HEK293 (cell line): ENCODE results near the gene ADIRF.

ENCODE experiments used
- CTCF ChIP-seq: fragments of 450-650 bp; formaldehyde crosslinking; IDR thresholded peaks from 2 replicates; pipeline ENCODE4 v1.5.1; 2016; ENCODE audit warnings: missing biosample characterization, missing genetic modification characterization
- INSM2 ChIP-seq: fragments of 450-650 bp; formaldehyde crosslinking; IDR thresholded peaks from 2 replicates; pipeline ENCODE4 v1.5.1; 2016; ENCODE audit warnings: missing biosample characterization, missing genetic modification characterization
- OSR2 ChIP-seq: fragments of 450-650 bp; formaldehyde crosslinking; IDR thresholded peaks from 2 replicates; pipeline ENCODE4 v1.5.1; 2016; ENCODE audit warnings: missing biosample characterization, missing genetic modification characterization
- YY1 ChIP-seq: fragments of 450-650 bp; formaldehyde crosslinking; IDR thresholded peaks from 2 replicates; pipeline ENCODE4 v1.5.1; 2018; ENCODE audit warnings: missing biosample characterization, missing genetic modification characterization
- ZBTB1 ChIP-seq: fragments of 450-650 bp; formaldehyde crosslinking; IDR thresholded peaks from 2 replicates; pipeline ENCODE4 v1.5.1; 2016; ENCODE audit warnings: missing biosample characterization, missing genetic modification characterization
- ZBTB11 ChIP-seq: fragments of 450-650 bp; formaldehyde crosslinking; conservative IDR thresholded peaks from 2 replicates; pipeline ENCODE4 v1.5.1; 2016; ENCODE audit warnings: low read depth, missing biosample characterization, missing genetic modification characterization
- ZNF10 ChIP-seq: fragments of 450-650 bp; formaldehyde crosslinking; IDR thresholded peaks from 2 replicates; pipeline ENCODE4 v1.5.1; 2017; ENCODE audit warnings: missing biosample characterization, missing genetic modification characterization
- ZNF18 ChIP-seq: fragments of 450-650 bp; formaldehyde crosslinking; IDR thresholded peaks from 2 replicates; pipeline ENCODE4 v1.5.1; 2016; ENCODE audit warnings: missing biosample characterization, missing genetic modification characterization
- ZNF24 ChIP-seq: fragments of 450-650 bp; formaldehyde crosslinking; IDR thresholded peaks from 2 replicates; pipeline ENCODE4 v1.5.1; 2016; ENCODE audit warnings: missing biosample characterization, missing genetic modification characterization
- ZNF280C ChIP-seq: fragments of 450-650 bp; formaldehyde crosslinking; IDR thresholded peaks from 2 replicates; pipeline ENCODE4 v1.5.1; 2016; ENCODE audit warnings: missing biosample characterization, missing genetic modification characterization
- ZNF560 ChIP-seq: fragments of 450-650 bp; formaldehyde crosslinking; IDR thresholded peaks from 2 replicates; pipeline ENCODE4 v1.5.1; 2017; ENCODE audit warnings: missing biosample characterization, missing genetic modification characterization, borderline replicate concordance
- ZNF692 ChIP-seq: fragments of 450-650 bp; formaldehyde crosslinking; IDR thresholded peaks from 2 replicates; pipeline ENCODE4 v1.5.1; 2016; ENCODE audit warnings: missing biosample characterization, missing genetic modification characterization
- ZNF704 ChIP-seq: fragments of 450-650 bp; formaldehyde crosslinking; IDR thresholded peaks from 2 replicates; pipeline ENCODE4 v1.5.1; 2016; ENCODE audit warnings: missing biosample characterization, missing genetic modification characterization
- ZNF776 ChIP-seq: fragments of 450-650 bp; formaldehyde crosslinking; IDR thresholded peaks from 2 replicates; pipeline ENCODE4 v1.5.0; 2017; ENCODE audit warnings: missing biosample characterization, missing genetic modification characterization, borderline replicate concordance

- TF ChIP-seq ZNF18 (tag by site-specific recombination): no peak
- no peak for TF ChIP-seq CTCF (tag by site-specific recombination)
- TF ChIP-seq ZNF692 (tag by site-specific recombination): no peak
- TF ChIP-seq ZBTB11 (tag by site-specific recombination): no peak
- TF ChIP-seq ZNF24 (tag by site-specific recombination): no peak
- no peak for TF ChIP-seq ZNF776 (tag by site-specific recombination)
- no peak for TF ChIP-seq ZNF560 (tag by site-specific recombination)
- no peak for TF ChIP-seq ZNF10 (tag by site-specific recombination)
- TF ChIP-seq YY1 (tag by site-specific recombination): no peak
- TF ChIP-seq OSR2 (tag by site-specific recombination): no peak
- TF ChIP-seq ZNF704 (tag by site-specific recombination): no peak
- TF ChIP-seq ZNF280C (tag by site-specific recombination): no peak
- no peak for TF ChIP-seq INSM2 (tag by site-specific recombination)
- TF ChIP-seq ZBTB1 (tag by site-specific recombination): no peak
Measured at GRCh38 chr10:87000491-87000890, 32.2 kb downstream of the ADIRF start.
